GM23338 (cell line): ENCODE results near the gene CCDC69.

ENCODE experiments used
- EZH2 ChIP-seq: fragments of 200-600 bp; sonication (generic); IDR thresholded peaks from one replicate; pipeline ENCODE4 v1.8.0; 2017; ENCODE audit warnings: antibody characterized with exemption, mild to moderate bottlenecking, low read depth; ENCODE audit not compliant: unreplicated experiment
- NANOG ChIP-seq: IDR thresholded peaks from 2 replicates; pipeline ENCODE4 v1.6.1; 2016; ENCODE audit warnings: antibody characterized with exemption, borderline replicate concordance
- TF ChIP-seq, protein P1 (sequence below), 2 experiments: fragments of 200-600 bp in 1 of 2; sonication (generic) in 1 of 2; conservative IDR thresholded peaks; 2 replicates each; pipeline versions ENCODE4 v1.5.1 to v1.6.1; 2016 to 2017; ENCODE audit warnings: antibody characterized with exemption in 2 of 2, low read depth in 2 of 2, mild to moderate bottlenecking in 2 of 2, moderate library complexity in 1 of 2
- TF ChIP-seq, protein P2 (sequence below): IDR thresholded peaks from one replicate; pipeline ENCODE4 v1.6.1; 2018; ENCODE audit warnings: antibody characterized with exemption; ENCODE audit not compliant: unreplicated experiment

DNA sequence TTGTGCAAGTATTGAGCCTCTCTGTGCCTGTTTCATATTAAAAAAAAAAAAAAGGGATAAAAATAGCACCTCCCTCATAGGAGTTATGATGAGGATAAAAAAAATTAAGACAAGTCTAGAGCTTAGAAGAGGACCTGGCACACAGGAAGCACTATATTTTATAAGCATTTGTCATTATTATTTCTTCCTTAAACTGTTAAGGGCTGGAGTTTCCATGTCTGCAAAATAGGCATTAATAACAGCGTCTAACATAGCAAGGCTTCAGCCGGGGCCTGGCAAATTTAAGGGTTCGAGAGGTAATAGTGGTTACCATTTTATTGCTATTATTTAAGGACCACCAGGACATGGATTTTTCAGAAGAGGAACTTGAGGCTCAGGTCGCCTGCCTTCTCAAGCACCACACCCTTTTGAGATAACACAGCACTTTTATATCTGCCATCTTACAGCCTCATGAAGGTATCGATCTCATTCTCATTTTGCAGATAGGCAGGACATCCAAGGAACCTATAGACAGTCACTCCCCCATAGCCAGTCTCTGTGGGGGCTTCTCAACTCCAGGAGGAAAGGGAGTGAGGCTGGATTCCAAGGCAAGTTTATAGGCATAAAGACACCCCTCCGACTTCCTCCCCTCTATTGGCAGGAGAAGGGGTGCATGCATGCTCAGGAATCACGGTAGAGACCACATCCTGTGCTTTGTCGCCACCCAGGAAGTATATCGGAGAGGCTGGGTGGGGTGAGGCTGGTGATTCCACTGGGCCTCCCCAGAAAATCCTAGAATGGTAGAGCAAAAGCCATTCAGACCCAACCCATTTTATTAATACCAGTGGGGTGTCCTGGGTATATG is 68.7 kb downstream of the CCDC69 start:
- TF ChIP-seq, protein P1, sequence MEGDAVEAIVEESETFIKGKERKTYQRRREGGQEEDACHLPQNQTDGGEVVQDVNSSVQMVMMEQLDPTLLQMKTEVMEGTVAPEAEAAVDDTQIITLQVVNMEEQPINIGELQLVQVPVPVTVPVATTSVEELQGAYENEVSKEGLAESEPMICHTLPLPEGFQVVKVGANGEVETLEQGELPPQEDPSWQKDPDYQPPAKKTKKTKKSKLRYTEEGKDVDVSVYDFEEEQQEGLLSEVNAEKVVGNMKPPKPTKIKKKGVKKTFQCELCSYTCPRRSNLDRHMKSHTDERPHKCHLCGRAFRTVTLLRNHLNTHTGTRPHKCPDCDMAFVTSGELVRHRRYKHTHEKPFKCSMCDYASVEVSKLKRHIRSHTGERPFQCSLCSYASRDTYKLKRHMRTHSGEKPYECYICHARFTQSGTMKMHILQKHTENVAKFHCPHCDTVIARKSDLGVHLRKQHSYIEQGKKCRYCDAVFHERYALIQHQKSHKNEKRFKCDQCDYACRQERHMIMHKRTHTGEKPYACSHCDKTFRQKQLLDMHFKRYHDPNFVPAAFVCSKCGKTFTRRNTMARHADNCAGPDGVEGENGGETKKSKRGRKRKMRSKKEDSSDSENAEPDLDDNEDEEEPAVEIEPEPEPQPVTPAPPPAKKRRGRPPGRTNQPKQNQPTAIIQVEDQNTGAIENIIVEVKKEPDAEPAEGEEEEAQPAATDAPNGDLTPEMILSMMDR (conservative IDR thresholded peaks at IDR 0.05; ENCODE audit: low read depth in 2 of 2) = no peak
- TF ChIP-seq NANOG (no peak), EZH2 (no peak)
- TF ChIP-seq, protein P2, sequence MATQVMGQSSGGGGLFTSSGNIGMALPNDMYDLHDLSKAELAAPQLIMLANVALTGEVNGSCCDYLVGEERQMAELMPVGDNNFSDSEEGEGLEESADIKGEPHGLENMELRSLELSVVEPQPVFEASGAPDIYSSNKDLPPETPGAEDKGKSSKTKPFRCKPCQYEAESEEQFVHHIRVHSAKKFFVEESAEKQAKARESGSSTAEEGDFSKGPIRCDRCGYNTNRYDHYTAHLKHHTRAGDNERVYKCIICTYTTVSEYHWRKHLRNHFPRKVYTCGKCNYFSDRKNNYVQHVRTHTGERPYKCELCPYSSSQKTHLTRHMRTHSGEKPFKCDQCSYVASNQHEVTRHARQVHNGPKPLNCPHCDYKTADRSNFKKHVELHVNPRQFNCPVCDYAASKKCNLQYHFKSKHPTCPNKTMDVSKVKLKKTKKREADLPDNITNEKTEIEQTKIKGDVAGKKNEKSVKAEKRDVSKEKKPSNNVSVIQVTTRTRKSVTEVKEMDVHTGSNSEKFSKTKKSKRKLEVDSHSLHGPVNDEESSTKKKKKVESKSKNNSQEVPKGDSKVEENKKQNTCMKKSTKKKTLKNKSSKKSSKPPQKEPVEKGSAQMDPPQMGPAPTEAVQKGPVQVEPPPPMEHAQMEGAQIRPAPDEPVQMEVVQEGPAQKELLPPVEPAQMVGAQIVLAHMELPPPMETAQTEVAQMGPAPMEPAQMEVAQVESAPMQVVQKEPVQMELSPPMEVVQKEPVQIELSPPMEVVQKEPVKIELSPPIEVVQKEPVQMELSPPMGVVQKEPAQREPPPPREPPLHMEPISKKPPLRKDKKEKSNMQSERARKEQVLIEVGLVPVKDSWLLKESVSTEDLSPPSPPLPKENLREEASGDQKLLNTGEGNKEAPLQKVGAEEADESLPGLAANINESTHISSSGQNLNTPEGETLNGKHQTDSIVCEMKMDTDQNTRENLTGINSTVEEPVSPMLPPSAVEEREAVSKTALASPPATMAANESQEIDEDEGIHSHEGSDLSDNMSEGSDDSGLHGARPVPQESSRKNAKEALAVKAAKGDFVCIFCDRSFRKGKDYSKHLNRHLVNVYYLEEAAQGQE = no peak
